Kidney glomerular epithelial cell (primary cell): ENCODE measurements around the gene KREMEN2.
"Not testable (repeated sequence)": the region's sequence is repeated elsewhere in the genome, so short reads cannot be mapped to it uniquely, and the experiment has no call there.

ENCODE experiments used
- DNase-seq: peaks from one replicate; lab custom pipeline; 2025; lab: John Stamatoyannopoulos, UW

The KREMEN2 gene

DNA sequence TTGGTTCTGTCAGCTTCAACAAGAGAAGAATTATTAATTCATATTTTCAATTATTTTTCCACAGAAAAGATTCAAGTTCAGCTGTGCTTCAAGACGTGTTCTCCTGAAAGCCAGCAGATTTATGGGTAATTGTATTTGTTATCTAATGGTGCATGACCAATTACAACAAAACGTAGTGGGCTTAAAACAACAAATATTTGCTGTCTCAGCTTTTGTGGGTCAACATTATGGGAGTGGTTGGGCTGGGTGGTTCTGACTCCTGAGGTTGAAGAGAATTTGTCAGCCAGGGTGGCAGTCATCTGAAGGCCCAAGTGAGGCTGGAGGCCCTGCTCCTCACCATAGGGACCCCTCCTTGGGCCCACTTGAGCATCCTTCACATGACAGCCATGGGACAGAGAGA lies 24.1 kb upstream of the KREMEN2 start:
- DNase-seq, result no peak

DNA sequence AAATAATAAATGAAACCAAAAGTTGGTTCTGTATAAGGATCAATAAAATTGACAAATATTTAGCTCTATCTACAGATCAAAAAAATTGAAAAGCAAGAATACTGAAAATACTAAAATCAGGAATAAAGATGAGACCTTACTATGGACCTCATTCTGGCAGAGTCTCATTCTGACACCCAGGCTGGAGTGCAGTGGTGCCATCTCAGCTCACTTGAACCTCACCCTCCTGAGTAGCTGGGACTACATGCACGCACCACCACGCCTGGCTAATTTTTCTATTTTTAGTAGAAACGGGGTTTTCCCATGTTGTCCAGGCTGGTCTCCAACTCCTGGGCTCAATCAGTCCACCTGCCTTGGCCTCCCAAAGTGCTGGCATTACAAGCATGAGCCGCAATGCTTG lies 22.0 kb upstream of the KREMEN2 start:
- DNase-seq, result no peak

DNA sequence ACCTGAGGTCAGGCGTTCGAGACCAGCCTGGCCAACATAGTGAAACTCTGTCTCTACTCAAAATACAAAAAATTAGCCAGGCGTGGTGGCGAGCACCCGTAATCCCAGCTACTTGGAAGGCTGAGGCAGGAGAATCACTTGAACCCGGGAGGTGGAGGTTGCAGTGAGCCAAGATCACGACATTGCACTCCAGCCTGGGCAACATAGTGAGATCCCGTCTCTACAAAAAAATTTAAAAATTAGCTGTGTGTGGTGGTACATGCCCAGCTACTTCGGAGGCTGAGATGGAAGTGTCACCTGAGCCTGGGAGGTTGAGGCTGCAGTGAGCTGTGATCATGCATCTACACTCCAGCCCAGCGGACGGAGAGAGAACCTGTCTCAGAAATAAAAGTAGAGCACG lies 20.4 kb upstream of the KREMEN2 start:
- not testable (repeated sequence) for DNase-seq

DNA sequence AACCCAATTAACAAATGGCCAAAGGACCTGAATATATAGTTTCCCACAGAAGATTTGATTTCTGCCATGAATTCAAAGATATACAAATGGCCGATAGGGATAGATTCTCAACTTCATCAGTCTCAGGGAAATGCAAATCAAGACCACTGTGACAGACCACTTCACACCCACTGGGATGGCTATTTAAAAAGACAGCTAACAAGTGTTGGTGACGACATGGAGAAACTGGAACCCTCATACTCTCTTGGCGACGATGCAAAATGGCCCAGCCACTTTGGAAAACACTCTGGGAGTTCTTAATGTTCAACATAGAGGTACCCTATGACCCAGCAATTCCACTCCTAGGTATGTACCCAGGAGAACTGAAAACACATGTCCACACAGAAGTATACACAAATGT lies 17.4 kb upstream of the KREMEN2 start:
- DNase-seq, result no peak

DNA sequence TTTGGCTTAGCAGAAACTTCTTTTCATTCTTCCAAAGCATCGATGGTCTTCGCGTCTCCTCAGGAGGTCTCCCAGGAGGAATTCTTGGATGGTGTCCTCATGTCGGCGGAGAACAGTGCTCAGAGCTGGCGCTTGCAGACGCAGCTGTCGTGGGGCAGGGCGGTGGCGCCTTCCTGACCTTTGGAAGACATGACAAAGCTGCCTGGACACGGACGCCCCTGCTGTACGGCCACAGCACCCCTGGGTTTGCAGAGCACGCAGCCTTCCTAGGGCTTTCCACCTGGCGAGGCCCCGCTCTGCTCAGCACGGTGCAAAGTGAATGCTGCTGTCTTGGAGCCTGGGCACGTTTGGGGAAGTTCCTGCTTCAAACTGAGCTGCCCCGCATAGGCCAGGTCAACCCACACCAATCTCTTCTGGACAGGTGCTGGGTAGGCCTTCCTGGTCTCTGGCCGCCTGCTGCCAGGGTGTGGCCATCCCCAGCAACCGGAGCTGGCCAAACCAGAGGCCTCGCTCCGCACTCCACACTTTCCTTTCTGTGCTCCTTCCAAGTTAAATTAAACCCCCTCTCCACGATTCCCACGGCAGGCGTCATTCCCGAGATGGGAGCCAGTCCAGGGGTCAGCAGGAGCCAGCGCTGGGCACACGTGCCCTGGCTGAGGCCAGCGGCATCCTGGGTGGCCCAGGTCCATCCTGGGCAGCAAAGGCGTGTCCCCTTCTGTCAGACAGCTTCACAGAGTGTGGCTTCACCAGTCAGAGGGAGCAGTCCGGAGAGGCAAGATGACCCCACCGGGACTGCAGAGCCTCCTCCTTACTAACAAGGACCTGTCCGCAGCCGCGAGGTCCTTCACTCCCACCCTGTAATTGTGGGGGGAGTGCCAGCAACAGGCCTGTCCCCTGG lies 15.0 kb upstream of the KREMEN2 start:
- no peak for DNase-seq

DNA sequence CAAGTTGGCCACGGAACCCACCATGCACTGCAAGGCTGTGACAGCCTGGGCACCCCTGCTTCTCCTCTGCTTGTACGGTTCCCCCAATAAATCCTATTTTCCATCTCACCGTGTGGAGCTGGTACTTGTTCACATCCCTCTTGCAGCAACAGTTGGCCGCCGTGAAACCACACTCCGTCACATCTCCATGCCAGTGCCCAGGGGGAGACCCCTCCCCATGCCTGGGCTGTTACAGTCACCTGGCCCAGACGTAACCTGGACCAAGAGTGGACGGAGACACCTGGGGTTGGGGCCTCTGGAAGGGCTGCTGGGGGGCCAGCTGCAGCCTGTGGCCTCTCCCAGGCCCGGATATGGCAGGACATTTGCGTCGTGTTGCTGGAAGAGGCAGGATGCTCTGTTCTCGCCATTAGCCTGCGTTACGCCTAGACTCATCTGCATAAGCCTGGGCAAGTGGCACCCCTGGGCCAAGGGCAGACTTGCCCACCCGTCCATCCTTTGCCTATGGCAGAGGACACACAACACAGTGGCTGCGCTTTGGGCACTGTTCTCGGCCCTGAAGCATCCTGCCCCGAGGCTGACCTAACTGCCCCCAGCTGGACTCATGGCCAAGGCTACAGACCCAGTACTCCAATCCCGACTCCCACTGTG lies 14.2 kb upstream of the KREMEN2 start:
- no peak for DNase-seq

DNA sequence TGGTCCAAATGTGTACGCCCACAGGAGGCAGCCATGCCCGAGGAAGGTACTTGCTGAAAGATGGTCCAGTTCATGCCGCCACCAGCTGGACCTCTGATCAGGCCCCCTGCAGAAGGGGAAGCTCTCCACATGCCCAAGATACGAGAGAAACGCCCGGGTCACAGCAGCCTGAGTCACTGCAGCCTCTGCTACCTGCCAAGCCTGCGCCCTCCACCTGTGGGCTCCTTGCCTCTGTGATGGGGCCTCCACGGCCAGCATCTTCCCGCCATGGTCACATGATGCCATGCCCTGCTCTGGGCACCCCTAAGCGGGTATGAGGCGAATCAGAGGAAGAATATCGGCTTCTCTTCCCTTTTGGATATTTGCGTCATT lies 13.7 kb upstream of the KREMEN2 start:
- no peak for DNase-seq

DNA sequence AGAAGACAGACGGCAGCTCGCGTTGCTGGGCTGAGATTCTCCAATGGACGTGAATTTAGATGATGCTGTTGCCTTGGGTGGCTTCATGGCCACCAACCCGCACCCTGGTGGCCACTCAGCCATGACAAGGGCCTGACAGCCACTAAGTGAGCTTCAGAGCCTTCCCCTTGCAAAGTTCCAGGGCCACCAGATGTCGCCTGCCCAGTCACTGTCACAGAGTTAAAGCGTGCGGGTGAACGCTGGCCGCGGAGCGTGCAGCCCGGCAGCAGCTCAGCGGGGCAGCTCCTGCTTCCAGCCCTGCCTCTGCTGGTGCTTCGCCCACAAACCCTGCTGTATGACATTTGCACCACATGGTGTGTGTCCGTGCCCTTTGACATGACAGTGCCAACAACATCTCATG lies 13.3 kb upstream of the KREMEN2 start:
- DNase-seq, result no peak

DNA sequence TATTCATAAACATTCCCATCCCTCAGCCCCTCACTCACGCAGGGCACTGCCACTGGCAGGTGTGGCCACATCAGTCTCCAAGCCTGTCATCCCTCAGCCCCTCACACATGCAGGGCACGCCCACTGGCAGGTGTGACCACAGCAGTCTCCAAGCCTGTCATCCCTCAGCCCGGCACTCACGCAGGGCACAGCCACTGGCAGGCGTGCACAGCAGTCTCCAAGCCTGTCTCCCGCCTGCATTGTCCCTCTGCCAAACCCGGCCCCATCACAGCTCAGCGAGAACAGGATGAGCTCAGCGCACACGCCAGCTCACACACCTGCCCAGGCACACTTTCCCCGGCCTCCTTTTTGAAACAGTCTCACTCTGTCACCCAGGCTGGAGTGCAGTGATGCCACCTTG lies 11.4 kb upstream of the KREMEN2 start:
- DNase-seq, result no peak

DNA sequence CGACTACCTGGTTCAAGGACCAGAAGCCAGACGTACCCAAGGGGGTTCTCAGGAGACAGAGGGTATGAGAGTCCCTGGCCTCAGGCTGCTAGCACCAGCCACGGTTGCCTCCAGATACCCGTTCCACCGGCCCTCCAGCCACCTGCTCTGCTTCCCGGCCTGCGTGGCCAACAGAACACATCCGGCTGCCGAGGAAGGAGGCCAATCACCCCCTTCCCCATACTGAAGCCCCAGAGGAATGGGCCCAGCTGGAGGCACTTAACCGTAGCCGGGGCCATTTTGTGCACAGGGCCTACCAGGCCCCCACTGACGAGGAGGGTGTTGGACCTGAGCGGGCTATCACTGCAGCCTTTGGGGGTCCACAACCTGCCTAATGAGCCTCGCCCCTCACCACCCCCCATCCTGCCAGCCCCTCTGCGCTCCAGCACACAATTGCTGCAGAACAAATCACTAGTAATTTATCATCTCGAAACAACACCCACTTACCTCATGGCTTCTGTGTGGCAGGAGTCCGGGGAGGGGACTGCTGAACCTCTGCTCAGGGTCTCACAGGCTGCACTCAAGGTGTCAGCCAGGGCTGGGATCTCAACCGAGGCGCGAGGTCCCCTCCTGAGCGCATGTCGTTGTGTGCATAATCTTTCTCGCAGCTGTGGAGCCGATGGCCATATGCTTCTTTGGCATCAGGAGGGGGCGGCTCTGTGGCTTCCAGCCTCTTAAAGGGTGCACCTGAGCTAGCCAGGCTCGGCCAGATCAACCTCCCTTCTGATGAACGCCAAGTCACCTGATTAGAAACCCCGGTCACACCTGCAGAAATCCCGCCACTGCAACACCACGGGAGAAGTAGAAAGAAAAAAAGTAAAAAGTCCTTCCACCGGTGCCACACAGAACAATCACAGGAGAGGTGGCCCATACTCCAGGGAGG lies 10.1 kb upstream of the KREMEN2 start:
- no peak for DNase-seq

DNA sequence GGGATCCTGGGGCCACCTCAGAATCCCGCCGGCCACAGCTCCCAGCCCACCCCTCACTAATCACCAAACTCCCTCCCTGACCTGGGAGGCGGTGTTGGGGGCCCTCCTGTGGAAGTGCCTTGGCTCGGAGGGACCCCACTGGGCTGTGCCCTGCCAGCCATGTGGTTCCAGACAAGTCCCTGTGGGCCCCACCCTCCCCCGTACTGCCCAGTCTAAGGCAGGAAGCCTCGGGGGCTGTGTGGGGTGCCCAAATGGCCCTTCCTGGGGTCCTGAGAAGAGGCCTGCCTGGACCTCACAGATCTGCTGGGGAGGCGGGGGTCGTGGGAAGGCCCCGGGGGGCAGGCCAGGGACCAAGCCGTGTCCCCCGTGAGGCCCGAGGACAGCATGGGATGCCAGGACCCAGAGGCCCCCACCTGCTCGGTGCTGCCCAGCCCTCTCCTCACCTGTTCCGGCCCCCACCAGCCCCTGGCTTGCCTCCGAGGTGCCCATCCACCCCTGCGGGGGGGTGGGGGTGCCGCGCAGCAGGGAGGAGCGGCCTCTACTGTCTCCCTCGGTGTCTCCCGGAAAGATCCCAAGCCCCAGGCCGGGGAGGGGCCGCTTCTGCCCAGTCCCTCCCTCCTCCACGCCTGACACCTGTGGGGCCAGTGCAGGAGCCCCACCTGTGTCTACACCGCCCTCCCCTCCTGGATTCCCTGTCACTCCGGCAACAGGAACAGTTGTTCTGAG lies 9.3 kb upstream of the KREMEN2 start:
- no peak for DNase-seq

DNA sequence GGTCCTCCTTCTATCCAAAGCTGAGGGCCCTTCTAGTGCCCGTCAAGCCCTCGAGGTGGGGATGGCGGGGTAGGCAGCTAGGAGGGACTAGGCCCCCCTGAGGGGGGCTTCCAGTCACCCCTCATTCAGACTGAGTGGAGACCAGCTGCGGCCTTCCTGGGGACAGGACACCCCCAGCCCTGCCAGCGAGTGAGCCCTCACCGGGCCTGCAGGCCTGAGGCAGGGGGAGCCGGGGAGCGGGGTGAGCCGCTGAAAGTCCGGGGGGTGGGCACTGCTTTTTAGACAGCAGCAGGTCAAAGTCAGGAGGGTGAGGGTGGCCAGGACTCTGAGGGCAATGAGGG lies 8.7 kb upstream of the KREMEN2 start:
- DNase-seq, result no peak

DNA sequence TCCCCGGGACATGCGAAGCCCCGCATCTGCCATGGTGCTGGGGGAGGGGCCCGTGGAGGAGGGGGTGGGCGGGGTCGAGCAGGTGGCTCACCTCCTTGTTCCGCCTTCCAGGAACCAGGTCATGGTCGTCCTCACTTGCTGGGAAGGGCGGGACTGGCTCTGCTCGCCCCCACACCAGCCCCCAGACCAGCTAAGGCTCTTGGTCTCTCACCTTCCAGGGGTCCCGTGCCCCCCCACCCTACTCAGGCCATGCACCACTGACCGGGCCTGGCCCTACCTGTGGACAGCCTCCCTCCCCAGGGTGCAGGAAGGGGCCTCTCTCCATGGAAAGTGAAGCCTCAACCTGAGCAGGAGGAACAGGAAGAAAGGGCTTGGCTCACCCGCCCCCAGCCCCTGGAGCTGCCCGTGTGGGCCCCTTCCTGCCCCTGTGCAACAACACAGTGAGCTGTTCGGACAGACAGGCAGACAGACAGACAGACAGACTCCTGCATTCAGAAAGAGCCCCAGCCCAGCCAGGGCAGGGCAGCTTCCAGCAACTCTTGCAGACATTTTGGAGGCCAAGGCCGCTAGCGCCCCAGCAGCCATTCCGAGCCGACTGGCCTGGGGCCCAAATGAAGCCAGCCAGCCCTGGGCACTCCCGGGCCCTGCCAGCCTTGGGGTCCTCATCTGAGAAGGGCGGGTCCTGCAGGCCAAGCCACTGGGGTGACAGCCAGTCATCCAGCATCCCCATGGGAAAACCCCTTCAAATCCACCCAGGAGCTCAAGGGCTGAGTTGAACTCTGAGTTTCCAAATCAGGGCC lies 8.1 kb upstream of the KREMEN2 start:
- no peak for DNase-seq

DNA sequence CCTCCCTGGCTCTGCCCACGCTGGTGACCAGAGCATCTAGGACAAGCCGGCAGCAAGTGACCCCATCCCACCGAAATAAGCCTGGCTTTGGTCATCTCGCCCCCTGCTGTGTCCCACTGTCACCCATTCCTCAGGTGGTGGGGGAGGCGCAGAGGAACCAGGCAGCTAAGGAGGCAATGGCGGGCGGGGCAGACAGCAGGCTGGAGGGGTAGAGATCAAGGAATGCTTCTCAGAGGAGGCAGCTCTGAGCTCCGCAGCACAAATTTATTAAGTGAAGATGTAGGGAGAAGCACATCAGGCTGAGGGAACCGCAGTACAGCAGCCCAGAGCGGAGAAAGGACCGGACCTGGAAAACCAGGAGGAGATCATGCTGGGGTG lies 7.5 kb upstream of the KREMEN2 start:
- no peak for DNase-seq

DNA sequence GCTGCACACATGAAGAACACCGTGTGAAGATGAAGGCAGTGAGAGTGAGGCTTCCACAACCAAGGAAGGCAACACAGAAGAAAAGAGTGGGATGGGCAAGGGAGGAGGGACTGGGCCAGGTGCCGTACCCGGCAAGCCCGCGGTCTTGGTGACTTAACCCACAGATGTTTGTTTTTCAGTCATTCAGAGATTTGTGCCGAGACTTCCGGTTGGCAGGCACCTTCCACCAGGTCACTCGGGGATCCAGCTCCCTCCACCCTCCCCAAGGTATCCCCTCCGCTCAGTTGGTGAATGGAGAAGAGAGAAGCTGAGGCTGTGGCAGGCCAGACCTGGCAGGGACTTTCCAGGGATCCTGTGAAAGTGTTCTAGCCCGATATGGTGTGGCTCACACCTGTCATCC lies 4.9 kb upstream of the KREMEN2 start:
- no peak for DNase-seq

DNA sequence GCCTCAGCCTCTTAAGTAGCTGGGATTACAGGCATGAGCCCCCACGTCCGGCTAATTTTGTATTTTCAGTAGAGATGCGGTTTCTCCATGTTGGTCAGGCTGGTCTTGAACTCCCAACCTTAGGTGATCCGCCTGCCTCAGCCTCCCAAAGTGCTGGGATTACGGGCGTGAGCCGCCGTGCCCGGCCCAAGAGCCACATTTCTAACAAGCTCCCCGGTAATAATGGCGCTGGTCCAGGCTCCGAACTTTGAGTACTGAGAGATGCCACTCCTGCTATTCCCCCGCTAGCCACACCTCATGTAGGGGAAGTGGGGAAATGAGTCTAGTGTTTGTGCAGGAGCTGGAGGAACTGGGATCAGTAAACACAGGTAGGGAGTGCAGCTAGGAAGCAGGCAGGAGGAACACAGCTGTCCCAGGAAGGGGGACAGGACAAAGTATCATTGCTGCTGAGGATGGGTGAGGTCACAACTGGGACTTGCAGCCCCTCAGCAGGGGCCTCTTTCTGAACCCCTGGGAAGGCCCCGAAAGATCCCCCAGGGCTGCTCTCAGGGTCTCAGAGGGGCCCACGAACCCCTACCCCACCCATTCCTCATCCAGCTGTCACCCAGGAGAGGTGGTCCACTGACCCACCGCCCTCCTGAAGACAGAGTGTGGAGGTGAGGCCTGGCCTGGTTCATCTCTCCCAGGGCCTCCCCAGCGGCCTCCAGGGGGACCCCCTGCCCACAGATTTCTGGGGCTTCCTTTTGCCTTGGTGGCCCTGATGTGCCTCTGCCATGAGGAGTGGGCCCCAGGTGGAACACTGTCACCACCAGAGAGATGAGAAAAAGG lies 3.7 kb upstream of the KREMEN2 start:
- no peak for DNase-seq

DNA sequence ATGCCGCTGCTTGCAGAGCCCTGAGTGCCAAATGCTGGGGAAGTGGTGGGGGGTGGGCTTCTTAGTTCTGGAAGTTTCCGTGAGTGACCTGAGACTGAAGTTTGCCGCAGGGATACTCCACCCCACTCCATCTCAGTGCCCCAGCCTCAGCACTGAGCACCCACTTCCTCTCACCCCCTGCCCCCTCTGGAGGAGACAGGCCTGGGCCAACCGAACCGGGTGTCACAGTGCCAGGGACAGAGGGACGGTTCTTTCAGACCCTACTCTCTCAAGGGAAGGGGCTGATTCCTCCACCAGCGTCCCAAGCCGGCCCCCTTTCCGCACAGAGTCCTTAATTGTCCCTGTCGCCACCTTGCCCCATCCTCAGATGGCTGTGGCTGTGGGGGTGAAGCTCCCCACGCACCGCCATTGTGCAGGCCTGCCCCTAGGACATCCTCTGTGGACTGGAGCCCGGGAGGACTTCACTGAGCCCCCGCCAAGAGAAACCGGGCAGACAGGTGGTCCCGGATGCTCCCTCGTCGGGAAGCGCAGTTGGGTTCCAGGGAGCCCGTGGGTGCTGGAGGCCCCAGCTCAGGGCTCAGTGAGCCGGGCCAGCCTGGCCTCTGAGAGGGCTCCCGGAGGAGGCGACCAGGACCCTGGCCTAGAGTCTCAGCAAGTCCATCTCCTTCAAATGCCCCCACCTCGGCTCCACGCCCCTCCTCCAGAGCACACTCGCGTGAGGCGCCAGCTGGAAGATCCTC lies 1.6 kb upstream of the KREMEN2 start:
- DNase-seq, result no peak

DNA sequence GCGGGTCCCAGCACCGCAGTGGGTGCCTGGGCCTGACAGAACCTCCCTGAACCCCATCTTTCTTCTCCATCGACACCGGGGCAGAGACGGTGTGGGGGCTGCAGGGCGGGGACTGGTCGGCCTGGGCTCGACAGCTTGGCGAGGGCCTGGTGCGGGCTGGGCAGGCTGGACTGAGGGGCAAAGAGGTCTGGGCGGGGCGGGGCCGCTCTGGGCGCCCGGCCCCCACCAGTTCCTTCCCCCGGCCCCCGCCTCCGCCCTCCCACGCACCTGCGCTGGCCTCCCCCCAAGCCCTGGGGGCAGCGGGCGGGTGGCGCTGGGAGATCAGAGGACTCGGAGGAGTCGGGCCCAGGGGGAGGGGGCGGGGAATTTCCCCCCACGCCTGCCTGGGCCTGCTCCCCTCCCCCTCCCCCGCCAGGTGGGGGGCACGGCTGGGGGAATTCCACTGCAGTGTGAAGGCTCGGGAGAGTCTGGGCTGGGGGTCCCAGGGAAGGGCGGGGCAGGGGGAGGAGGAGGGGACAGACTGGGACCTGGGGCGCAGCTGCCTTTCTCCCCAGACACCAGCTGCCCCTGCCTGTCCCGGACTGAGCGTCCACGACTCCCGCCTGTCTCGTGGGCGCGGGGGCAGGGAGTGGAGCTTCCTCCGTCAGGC lies 877 bp upstream of the KREMEN2 start:
- DNase-seq, result no peak
